ENCODE data around the gene PDE4DIP.
"Not testable (repeated sequence)": the region's sequence is repeated elsewhere in the genome, so short reads cannot be mapped to it uniquely, and the experiment has no call there.

PDE4DIP gene

GRCh38 chr1:148844220-148844619 is at the start of gene PDE4DIP:
Gene PDE4DIP, plus strand, starts transcription at chr1:148844428. Its CDS starts 347 bp downstream, at chr1:148844775.
- DNase-seq = not testable (repeated sequence)

DNA sequence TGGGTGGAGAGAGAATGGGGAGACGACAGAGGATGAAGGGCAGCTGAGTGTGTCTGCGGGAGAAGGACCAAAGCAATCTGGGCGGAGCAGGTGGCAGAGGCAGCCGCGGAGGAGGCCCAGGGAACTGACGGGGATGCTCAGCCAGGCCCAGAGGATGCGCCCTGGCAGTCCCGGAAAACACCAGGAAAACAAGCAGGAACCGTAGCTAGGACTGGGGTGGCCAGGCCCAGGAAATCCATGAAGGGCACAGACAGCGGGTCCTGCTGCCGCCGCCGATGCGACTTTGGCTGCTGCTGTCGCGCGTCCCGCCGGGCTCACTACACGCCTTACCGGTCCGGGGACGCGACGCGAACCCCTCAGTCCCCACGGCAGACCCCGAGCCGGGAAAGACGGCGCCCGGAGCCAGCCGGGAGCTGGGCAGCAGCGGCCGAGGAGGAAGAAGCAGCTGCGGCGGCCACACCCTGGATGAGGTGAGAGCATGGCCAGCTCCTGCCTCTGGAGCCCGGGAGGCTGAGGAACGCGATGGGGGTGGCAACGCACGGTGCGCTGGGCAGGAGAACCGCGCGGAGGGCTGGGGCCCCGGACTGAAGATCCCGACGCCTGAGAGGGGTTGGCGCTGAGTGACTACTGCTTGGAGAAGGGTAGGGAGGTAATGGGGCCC is 35.8 kb upstream of the PDE4DIP start:
- not testable (repeated sequence) for DNase-seq

DNA sequence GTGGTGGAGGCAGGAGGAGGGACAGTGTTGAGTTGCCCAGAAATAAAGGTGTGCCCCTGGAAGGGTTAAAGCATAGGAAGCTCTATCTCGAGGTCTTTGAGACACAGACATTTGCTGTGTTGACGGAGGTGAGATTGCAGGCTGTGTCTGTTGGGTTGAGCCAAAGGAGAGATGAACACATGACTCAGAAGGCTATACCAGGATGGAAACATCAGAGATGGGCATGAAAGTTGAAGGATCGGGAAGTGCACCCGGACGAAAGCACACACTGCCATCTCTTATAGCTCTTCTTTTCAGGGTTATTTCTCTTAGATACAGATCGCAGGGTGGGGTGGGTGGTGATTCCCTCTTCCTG is 35.3 kb upstream of the PDE4DIP start:
- DNase-seq = not testable (repeated sequence)

DNA sequence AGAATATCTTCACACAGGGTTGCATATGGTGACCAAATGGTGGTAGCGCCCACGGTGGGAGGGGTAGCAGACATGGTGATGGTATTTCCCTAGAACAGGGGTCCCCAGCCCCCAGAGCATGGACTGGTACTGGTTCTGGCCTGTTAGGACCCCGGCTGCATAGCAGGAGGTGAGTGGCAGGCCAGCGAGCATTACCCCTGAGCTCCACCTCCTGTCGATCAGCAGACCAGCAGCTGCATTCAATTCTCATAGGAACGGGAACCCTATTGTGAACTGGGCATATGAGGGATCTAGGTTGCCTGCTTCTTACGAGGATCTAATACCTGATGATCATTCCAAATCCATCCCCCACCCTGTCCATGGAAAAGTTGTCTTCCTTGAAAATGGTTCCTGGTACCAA is 22.0 kb upstream of the PDE4DIP start:
- not testable (repeated sequence) for DNase-seq

DNA sequence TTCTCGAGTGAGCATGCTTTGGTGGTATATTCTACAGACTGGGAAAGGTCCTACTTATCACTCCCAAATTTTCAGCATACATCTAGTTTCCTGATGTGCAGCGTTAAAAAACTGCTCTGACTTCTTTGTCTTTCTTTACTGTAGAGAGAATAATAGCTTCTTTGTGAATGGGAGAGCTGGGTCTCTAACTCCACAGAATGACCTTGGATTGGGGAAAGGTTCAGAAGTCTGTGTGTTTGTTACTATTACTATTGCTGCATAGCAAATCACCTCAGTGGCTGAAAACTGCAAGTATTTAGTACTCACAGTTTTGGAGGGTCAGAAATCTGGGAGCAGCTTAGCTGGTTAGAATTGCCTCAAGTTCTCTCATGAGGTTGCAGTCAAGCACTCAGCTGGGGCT is 20.4 kb upstream of the PDE4DIP start:
- not testable (repeated sequence) for DNase-seq

- not testable (repeated sequence) for DNase-seq
Observed at GRCh38 chr1:148825029-148825428, 19.2 kb upstream of the PDE4DIP start.

- DNase-seq = not testable (repeated sequence)
Observed at GRCh38 chr1:148828531-148828930, 15.7 kb upstream of the PDE4DIP start.

- not testable (repeated sequence) for DNase-seq
Observed at GRCh38 chr1:148828962-148829361, 15.3 kb upstream of the PDE4DIP start.

DNA sequence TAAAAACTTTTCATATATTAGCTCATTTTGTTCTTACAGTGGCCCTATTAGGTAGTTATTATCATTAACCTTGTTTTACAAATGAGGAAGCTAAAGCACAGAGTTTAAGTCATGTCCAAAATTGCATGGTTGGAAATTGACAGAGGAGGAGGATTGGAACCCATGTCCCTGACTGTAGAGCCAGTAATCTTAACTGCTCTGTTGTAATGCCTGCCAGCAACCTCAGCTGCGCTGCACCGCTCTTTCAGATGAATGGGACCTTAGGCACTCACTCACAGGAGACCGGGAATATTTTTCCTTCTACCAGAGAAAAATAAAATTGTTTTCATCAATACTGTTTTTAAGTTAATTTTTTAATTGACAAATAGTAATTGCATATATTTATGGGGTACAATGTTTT is 14.9 kb upstream of the PDE4DIP start:
- DNase-seq = not testable (repeated sequence)

DNA sequence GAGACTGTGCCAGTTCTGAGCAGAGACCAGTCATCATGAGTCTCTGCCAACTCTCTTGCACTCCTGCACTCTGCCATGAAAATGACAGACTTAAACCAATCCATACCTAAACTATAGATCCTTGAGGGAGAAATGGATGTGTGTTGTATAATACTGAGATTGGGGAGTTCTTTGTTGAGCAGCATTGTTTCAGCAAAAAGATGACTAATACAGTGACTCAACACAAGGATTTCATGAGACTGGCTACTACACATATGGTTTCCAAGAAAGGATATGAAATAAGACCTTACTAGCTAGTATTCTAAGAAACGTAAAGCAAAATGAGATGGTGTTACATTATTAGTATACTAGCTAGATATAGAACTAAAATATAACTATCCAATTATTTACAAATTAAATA is 3.0 kb upstream of the PDE4DIP start:
- DNase-seq = not testable (repeated sequence)

DNA sequence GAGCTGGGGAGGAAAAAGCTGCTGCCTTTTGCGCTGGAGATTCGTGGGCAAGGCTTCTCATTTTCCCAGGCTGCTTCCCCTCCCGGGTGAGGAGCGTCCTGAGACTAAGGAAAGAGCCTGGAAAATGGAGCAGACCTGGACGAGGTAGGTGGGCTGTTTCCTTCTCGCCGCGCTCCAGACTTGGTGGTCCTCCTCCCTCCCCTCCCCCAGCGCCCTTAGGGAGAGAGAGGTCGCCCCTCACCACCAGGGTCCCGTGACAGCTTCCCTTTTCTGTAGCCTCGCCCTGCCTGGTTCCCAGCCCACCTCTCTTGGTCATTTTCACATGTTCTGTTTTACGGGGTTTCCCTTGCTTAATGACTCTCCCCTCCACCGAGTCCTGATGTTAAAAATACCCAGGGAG is 423 bp downstream of the PDE4DIP start:
- DNase-seq = not testable (repeated sequence)

DNA sequence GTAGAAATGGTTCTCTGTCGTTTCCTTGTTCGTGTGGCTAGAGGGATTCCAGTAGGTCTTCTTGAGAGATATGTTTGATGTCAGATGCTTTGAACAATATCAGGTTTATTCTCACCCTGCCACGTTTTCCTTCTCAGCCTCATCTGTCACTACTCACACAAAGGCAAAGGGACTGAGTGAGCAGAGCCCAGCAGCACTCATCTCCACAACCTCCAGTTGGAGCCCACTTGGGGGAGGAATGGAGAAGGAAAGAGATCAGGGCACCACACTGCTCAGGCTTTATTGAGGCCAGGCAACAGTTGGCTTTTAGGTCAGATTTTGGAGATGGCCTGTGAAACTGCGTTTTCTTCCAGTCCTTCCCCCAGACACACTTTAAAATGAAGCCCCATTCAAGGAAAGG is 840 bp downstream of the PDE4DIP start:
- DNase-seq = not testable (repeated sequence)

GRCh38 chr1:148850347-148850746 is 6.1 kb downstream of the PDE4DIP start:
- not testable (repeated sequence) for DNase-seq

DNA sequence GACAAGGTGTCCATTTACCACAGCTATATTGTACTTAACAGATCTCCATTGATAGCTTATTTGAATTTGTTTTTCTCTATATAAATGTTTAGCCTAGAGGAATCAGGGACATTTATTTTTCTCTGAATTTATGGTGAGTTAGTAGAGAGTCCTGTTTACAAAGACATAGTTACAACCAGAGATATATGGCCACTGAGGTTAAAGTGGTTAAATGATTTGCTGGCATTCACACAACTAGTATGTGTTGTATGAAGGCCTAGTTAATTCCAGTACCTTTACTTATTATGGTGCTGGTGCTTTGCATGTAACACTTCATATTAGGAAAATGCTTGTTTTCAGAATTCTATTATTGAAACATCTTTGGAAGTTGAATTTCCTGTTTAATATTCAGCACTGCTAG is 6.6 kb downstream of the PDE4DIP start:
- not testable (repeated sequence) for DNase-seq

DNA sequence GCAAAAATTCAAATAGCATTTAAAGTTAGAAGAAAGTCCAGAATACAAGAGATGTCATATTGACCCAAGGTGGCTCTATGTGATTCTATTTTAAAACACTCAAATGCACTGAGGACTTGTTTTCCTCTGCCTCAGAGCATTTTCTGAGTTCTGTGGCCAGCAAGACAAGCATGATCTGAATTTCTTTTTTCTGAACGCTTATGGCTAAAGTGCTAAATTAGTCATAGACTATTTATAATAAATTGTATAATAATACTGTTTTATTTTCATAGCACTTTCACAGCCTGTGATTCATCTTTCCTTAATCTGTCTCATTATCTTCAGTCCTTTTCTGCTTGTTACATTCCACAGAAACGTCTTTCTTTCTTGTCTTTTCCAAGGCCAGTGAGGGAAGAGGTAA is 7.5 kb downstream of the PDE4DIP start:
- DNase-seq = not testable (repeated sequence)

- not testable (repeated sequence) for DNase-seq
Observed at GRCh38 chr1:148853363-148853762, 9.1 kb downstream of the PDE4DIP start.

- DNase-seq = not testable (repeated sequence)
Observed at GRCh38 chr1:148854063-148854462, 9.8 kb downstream of the PDE4DIP start.

- not testable (repeated sequence) for DNase-seq
Observed at GRCh38 chr1:148855367-148855766, 11.1 kb downstream of the PDE4DIP start.

DNA sequence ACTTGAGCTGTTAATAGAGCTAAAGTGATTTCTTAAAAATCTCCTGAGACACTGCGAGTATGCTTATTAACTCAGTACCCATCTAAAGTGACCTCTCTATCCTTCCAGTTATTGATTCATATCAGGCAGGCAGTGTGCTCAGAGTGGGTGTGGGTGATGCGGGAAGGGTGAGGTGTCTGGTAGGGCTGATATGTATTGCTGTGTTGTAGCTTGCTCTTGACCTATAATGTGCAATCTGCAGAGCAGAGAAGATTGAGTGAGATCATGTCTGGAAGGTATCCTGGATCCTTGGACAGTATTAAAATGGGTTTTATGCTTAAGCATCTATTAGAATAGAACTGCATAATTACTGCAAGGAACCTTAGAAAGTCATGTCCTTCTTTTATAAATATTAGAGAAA is 15.8 kb downstream of the PDE4DIP start:
- not testable (repeated sequence) for DNase-seq

- DNase-seq = not testable (repeated sequence)
Observed at GRCh38 chr1:148860579-148861259, 16.5 kb downstream of the PDE4DIP start.

DNA sequence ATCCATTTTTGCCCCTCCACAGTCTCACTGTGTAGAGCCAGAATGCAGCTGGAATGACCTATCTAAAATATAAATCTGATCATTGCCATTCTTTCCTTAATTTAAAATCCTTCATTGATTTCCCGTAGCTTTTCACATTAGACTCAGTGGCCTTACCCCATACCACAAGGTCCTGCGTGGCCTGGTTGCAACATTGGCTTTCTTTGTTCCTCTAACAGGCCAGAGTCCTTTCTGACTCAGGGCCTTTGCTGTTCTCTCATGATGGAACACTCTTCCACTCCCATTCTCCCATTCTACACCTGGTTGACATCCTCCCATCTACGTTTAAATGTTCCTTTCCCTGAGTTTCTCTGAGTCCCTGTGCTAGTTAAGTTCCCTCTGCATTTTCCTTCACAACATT is 18.4 kb downstream of the PDE4DIP start:
- DNase-seq = not testable (repeated sequence)

DNA sequence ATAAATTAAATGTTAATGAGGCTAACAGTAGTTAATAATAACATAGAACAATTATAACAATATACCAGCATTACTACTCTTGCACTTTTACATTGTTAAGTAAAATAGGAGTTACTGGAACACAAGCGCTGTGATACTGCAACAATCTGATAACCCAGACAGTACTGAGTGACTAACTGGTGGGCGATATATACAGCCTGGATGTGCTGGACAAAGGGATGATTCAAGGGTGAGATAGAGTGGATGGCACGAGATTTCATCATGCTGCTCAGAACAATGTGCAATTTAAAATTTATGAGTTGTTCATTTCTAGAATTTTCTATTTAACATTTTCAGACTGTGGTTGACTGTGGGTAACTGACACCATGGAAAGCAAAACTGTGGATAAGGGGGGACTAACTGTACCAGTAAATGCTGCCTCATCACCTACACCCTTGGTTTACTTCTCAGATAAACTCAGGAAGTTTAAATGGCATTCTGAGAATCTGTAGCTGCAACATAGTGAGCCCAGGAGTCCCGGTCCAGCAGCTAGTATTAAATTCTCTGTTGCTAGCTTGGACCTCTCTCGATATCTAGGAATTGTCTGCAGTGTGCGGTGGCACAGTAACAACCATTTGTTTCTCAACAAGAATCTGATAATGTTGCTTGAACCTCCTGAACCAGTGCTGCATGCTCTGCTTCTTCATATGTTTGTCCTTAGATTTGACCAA is 24.9 kb downstream of the PDE4DIP start:
- not testable (repeated sequence) for DNase-seq

- DNase-seq = not testable (repeated sequence)
Observed at GRCh38 chr1:148869634-148869961, 25.4 kb downstream of the PDE4DIP start.

All from NCI-H2029 treated with DMSO at 0.1 percent for 48 hours (cell line).